GM18502 (cell line): ENCODE data around the gene CERK.
"Not testable (repeated sequence)": the region's sequence is repeated elsewhere in the genome, so short reads cannot be mapped to it uniquely, and the experiment has no call there.

Experiments
- ATAC-seq: cut with Tn5 transposase; IDR thresholded peaks from one replicate; pipeline ENCODE4 v1.9.1; 2021; ENCODE audit warnings: mild to moderate bottlenecking; ENCODE audit not compliant: unreplicated experiment, poor library complexity

The CERK gene

DNA sequence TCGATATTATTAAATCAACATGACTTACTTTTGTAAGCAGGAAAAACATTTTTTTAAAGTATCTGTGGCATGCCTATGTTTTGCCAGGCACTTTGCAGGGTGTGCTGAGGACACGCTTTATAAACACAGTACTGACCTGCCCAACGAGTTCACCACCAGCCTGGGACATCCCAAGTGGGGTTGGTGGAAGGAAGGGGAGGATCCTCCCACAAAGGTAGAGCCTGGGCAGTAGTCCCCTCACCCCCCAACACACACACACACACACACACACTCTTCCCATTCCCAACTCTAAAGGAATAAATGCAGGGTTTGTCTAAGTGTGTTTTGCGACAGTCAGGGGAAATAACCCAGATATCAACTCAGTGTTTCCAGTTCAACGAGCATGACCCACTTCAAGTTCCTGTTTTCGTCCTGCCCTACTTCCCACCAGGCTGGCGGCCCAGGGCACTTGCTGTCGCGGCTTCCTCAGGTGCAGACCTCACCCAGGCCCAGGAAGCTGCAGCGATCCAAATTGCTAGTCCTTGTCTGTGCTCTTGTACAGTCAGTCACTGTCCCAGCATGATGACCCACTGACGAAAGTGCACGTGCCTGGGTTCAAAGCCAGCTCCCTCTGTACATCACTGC is 3.1 kb downstream of the CERK start:
- no peak for ATAC-seq

DNA sequence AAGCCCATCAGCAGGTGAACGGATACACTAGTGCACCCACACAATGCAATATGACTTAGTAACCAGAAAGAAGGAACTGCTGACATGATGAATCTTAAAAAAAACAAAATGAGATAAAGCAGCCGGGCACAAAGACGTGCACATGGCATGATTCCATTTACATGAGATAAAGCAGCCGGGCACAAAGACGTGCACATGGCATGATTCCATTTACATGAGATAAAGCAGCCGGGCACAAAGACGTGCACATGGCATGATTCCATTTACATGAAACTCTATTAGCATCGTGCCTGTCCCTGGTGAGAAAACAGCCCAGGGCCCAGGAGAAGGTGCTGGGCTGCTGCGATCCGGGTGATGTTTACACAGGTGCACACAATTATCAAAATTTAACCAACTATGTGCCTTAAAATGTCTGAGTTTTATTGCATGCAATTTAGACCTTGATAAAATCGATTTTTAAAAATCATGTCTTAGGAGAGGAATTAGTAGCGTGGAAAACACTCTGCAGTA is 3.8 kb downstream of the CERK start:
- ATAC-seq: not testable (repeated sequence)

DNA sequence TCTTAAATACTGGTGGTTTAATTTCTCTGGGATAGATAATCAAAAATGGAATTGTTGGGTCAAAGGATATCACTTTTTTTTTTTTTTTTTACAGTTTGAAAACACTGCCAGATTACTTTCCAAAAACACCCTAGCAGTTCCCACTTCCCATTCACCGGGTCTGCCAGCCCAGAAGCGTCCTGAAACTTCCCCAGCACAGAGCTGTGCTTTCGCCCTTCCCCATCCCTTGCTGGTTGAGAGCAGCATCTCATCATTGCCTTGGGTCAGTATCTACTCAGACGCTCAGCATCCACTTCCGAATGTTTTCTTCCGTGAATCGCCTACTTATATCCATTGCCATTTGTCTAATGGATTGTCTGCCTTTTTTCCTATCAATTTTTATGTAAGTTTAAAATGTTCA is 5.5 kb downstream of the CERK start:
- no peak for ATAC-seq

DNA sequence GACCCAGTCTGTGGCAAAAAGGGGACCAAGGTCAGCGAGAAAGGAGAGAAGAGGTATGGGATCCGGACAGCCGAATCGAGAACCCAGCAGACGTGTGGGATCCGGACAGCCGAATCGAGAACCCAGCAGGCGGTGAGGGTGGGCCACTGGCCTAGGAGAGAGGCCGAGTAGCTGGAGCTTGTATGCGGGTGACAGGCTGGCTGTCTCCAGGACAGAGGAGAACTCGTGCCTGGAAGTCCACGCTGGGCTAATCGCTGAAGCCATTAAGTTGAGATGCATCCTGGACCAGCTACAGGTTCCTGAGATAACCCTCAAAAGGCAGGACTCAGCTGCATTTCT is 6.0 kb downstream of the CERK start:
- no peak for ATAC-seq

DNA sequence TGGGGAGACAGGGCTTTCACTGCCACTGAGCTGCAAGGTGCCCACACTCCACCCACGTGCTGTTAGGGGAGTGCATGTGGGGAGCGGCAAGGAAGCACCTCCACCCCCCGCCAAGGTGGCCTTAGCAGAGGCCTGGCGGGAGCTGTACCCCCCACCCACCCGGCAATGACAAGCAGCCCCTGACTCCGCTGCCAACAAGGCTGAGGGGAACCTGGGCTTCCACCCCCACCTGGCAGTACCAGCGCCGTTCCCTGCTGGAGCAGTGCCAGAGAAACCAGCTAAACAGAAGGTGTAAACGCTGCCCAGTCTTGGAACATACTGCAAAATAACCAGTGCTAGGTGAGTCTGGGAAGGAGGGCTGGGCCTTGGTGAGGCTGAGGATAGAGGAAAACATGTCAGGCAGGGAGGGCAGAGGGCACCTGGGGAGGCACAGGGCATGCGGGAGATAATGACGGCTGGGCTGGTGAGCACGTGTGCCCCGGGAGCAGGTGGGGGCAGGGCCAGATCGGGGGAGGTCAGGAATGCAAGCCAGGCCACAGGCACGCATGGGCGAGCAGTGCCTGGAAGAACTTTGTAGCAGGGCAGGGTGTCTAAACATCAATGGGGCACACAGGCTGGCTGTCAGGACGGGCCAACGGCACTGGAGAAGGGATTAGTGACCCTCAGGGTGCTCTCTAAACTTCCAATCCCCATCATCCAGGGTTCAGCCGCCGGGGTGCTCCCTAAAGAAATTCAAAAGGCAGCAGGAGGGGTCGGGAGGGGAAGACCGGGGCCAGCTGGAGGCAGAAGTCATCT is 6.6 kb downstream of the CERK start:
- ATAC-seq: no peak

DNA sequence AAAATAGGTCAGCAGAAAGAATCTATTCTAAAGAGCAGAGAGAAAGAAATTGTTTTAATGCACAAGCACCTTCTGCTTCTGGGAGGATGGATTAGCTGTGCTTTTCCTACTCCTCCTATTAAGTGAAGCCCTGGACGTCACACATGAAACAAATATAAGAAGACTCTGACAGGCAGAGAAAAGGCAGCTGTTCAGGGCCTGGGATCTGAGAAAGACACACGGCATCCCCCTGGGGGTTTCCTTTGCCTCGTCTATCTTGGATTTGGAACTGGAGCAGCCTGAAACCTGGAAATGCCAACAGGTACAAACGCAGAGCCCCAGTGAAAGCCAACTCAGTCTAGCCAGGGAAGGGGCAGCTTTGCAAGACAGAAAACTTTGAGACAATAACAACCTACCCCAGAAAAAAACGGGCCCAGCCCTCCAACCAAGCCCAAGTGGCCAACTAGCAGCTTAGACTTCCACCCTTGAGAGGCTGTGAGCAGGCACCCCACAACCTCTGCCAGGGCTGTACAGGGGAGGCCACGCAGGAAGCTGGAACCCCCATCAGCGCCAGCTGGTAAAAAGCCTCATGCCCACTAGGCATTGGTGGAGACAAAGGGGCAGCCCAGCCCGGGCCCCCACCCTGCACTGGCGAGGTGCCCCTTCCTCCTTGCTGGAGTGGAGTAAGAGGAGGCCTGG is 7.3 kb downstream of the CERK start:
- ATAC-seq: no peak

DNA sequence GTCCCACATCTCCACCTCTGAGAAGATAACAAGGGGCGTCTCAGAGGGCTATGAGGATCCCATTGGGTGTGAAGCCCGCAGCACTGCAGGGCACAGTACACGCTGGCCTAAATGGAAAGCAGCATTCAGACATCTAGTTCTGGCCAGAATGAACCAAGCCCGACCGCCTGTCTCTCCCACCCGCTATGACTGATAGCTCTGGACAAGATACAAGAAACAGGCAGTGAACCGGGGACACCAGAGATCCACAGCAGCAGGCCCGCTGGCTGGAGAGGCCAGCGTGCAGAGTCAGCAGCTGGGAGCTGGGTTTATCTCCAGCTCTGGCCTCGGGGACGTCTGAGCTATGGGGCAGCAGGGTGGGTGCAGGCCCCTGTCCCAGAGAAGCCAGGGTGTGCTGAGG is 9.6 kb downstream of the CERK start:
- ATAC-seq: no peak

DNA sequence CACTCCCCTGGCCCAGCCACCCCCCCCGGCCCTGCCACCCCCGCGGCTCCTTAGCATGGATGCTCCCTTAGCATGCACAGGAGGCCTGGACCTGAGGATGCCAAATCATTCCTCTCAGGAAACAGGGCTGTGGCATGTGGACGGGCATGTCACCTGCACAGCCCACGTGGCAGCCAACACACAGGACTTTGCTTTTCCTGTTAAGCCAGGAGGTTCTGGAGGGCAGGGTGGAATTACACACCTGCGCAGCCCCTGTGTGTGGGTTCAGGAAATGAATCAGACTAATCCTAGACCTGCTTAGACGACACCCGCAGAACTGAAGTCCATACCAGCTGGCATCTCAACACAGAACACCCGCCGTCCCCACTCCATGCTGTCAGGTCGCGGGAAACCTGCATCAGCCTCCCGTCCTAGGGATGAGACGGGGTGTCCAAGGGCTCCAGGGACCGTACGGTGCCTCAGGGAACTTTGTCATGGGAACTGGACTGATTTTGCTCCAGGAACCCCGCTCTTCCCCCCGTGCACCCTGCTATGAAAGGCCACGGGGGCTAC is 10.2 kb downstream of the CERK start:
- ATAC-seq: no peak

GRCh38 chr22:46726986-46727317 is 11.1 kb downstream of the CERK start:
- ATAC-seq: no peak

DNA sequence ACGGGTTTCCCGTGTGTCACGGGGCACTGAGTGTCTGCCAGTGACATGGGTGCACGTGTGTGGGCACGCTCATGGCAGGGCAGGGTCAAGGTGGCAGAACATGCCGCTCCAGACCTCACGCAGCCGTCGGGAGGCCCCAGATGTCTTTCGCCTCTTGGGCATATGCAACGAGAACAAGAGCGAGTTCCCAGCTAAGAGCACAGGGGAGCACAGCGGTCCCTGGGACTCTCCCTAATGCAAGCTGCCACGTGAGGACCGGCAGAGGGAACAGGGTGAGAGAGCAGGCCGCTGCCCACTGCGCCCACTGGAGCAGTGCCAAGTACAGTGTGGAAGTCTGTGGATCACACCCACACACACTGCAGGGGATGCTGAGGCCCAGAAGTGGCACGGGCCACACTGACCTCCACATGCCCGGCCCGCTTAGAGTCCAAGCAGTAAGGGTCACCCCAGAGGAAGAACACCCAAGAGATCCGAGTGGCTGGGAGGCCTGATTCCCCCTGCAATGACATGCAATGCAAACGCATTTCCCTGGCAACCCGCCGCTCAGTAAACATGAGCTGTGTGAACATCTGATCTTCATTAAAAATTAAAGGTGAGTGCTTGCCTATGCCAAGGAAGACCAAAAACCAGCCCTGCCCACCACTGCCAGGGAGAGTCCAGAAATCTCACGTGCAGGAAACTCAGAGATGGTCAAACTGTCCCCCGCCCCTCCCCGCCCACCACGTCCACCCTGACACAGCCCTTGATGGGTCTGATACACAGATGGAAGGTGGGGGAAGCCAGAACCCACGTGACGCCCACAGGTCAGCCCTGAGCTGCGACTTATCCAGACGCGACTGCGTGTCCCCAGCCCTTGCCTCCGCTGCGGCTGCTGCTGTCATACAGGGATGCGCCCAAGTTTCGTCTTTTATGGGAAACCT is 11.7 kb downstream of the CERK start:
- no peak for ATAC-seq

DNA sequence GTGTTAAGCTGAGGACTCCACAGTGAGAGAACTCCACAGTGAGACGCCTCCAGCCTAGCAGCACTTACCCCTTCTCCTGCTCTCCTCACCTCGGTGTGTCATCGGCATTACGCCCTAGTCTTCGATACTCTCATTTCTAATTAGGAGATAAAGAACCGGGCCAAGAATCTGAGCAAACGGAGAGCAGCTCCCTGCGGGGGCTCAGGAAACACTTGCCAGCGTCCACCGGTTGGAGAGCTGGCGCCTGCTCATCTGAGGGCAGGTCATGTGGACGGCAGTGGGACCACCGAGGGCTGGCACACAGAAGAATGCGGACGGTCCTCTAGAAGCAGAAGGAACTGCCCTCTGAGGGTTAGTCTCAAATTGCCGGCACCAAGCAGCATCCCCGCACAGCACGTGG is 13.0 kb downstream of the CERK start:
- no peak for ATAC-seq

DNA sequence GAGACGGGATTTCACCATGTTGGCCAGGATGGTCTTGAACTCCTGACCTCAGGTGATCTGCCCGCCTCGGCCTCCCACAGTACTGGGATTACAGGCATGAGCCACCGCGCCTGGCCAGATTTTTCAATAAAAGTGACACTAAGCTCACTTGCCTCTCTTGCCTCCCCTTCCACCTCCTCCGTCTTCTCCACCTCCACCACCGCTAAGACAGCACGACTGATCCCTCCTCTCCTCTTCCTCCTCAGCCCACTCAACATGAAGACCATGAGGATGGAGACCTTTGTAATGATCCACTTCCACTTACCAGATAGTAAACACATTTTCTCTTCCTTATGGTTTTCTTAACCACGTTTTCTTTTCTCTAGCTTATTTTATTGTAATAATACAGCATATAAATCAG is 14.2 kb downstream of the CERK start:
- ATAC-seq: no peak

GRCh38 chr22:46721501-46722085 is 16.5 kb downstream of the CERK start:
- ATAC-seq: no peak

- ATAC-seq: no peak
These were observed 18.1 kb downstream of the CERK start for GRCh38 chr22:46719921-46720320.

DNA sequence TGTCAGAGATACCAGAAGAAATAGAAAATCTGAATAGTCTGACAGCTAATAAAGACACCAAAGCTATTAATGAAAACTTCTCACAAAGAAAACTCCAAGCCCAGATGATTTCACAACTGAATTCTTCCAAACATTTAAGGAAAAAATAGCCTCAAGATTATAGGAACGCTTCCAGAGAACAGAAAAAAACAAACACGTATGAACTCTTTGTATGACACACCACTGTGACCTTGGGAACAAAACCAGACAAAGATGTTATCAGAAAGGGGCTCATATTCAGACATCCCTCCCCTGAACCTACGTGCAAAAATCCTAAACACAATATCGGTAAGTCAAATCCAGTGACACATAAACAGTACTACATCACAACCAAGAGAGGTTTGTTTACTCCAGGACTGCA is 23.5 kb downstream of the CERK start:
- no peak for ATAC-seq

DNA sequence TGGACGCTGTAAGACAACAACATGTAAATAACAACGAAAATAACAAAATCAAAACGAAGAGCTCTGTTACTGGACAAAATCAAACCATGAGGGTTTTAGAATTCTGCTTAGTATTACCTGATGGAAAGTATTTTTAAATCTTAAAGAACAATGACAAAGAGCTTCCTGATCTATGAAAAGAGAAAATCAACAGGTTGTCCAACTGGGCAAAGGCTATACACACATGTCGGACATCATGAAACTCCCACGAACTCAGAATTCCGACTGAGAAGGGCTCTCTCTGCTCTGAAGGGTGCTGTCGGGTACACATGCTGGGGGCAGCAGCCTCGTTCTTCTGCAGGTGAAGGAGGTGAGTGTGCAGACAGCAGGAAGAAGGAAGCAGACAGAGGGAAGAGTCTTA is 25.8 kb downstream of the CERK start:
- ATAC-seq: no peak

DNA sequence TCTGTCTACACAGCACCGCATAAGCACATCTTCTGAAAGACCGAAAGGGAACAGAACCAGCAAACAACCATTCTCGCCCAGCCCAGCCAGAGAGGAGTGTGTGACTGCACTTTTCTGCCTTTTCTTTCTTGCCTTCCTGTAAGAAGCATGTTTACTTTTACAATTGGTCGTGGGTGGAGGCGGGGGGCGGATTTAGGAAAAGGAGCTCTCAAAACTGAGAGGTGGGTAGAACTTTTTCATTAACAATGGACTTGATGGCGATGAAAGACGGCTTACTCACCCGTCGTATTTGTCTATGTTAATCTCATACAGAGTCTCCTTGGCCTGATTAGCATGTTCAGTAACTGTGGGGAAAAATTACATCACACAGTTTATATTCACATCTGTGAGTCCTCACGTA is 27.2 kb downstream of the CERK start:
- no peak for ATAC-seq

GRCh38 chr22:46708766-46709330 is 29.2 kb downstream of the CERK start:
- no peak for ATAC-seq

- ATAC-seq: no peak
These were observed 30.1 kb downstream of the CERK start for GRCh38 chr22:46707827-46708570.
